WTC11 (cell line): Measurements from ENCODE around the gene VTI1A.

Experiments
- EMX1 ChIP-seq: fragments of 250-450 bp; sonication (Bioruptor Pico); IDR thresholded peaks from 2 replicates; pipeline ENCODE4 v1.8.0; 2021; ENCODE audit warnings: mild to moderate bottlenecking
- RORB ChIP-seq: fragments of 250-450 bp; sonication (Bioruptor Pico); IDR thresholded peaks from 2 replicates; pipeline ENCODE4 v1.9.0; 2021; ENCODE audit warnings: mild to moderate bottlenecking
- SMAD3 ChIP-seq: sonication (generic); formaldehyde crosslinking; IDR thresholded peaks from 2 replicates; pipeline ENCODE4 v1.8.0; 2022; ENCODE audit warnings: missing genetic modification reagents, mild to moderate bottlenecking, borderline replicate concordance
- SP1 ChIP-seq: sonication (generic); formaldehyde crosslinking; conservative IDR thresholded peaks from 2 replicates; pipeline ENCODE4 v1.8.1; 2022; ENCODE audit warnings: missing genetic modification reagents
- TF ChIP-seq, protein P1 (sequence below): sonication (generic); formaldehyde crosslinking; IDR thresholded peaks from 2 replicates; pipeline ENCODE4 v1.8.0; 2022; ENCODE audit warnings: missing genetic modification reagents
- TF ChIP-seq, protein P2 (sequence below): fragments of 200-600 bp; IDR thresholded peaks from 2 replicates; pipeline ENCODE4 v1.8.0; 2022; ENCODE audit warnings: antibody characterized with exemption
- TF ChIP-seq, protein P3 (sequence below): sonication (generic); formaldehyde crosslinking; conservative IDR thresholded peaks from 2 replicates; pipeline ENCODE4 v1.8.1; 2022; ENCODE audit warnings: mild to moderate bottlenecking, missing genetic modification reagents
- TF ChIP-seq, protein P4 (sequence below): sonication (generic); formaldehyde crosslinking; IDR thresholded peaks from 2 replicates; pipeline ENCODE4 v1.8.0; 2022; ENCODE audit warnings: mild to moderate bottlenecking, missing genetic modification reagents
- TF ChIP-seq, protein P5 (sequence below): sonication (generic); formaldehyde crosslinking; IDR thresholded peaks from 2 replicates; pipeline ENCODE4 v1.8.1; 2022; ENCODE audit warnings: mild to moderate bottlenecking, moderate library complexity, missing genetic modification reagents

DNA sequence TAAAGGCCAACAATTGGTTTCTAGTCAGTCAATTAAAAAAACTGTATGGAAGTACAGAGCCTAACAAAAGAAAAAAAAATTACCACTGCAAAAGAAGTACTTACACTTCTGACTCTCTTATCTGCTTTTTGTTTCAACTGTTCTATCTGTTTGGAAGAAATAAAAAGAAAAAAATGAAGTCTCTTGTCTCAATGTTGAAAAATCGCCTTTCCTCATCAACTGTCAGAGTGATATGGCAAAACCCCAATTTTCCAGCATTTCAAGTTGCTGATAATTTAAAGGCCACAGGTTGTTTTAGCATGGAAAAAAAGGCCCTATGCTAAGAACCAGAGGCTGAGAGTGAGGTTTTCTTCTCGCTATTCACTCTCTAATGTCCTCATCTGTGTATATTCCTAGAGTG lies 13.9 kb upstream of the VTI1A start:
- TF ChIP-seq, protein P1, sequence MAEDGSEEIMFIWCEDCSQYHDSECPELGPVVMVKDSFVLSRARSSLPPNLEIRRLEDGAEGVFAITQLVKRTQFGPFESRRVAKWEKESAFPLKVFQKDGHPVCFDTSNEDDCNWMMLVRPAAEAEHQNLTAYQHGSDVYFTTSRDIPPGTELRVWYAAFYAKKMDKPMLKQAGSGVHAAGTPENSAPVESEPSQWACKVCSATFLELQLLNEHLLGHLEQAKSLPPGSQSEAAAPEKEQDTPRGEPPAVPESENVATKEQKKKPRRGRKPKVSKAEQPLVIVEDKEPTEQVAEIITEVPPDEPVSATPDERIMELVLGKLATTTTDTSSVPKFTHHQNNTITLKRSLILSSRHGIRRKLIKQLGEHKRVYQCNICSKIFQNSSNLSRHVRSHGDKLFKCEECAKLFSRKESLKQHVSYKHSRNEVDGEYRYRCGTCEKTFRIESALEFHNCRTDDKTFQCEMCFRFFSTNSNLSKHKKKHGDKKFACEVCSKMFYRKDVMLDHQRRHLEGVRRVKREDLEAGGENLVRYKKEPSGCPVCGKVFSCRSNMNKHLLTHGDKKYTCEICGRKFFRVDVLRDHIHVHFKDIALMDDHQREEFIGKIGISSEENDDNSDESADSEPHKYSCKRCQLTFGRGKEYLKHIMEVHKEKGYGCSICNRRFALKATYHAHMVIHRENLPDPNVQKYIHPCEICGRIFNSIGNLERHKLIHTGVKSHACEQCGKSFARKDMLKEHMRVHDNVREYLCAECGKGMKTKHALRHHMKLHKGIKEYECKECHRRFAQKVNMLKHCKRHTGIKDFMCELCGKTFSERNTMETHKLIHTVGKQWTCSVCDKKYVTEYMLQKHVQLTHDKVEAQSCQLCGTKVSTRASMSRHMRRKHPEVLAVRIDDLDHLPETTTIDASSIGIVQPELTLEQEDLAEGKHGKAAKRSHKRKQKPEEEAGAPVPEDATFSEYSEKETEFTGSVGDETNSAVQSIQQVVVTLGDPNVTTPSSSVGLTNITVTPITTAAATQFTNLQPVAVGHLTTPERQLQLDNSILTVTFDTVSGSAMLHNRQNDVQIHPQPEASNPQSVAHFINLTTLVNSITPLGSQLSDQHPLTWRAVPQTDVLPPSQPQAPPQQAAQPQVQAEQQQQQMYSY (CRISPR knock-in tag): no peak
- TF ChIP-seq, protein P2, sequence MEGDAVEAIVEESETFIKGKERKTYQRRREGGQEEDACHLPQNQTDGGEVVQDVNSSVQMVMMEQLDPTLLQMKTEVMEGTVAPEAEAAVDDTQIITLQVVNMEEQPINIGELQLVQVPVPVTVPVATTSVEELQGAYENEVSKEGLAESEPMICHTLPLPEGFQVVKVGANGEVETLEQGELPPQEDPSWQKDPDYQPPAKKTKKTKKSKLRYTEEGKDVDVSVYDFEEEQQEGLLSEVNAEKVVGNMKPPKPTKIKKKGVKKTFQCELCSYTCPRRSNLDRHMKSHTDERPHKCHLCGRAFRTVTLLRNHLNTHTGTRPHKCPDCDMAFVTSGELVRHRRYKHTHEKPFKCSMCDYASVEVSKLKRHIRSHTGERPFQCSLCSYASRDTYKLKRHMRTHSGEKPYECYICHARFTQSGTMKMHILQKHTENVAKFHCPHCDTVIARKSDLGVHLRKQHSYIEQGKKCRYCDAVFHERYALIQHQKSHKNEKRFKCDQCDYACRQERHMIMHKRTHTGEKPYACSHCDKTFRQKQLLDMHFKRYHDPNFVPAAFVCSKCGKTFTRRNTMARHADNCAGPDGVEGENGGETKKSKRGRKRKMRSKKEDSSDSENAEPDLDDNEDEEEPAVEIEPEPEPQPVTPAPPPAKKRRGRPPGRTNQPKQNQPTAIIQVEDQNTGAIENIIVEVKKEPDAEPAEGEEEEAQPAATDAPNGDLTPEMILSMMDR: no peak
- TF ChIP-seq, protein P3, sequence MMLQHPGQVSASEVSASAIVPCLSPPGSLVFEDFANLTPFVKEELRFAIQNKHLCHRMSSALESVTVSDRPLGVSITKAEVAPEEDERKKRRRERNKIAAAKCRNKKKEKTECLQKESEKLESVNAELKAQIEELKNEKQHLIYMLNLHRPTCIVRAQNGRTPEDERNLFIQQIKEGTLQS: no peak
- TF ChIP-seq EMX1 (CRISPR knock-in tag): no peak
- TF ChIP-seq, protein P4, sequence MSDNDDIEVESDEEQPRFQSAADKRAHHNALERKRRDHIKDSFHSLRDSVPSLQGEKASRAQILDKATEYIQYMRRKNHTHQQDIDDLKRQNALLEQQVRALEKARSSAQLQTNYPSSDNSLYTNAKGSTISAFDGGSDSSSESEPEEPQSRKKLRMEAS (CRISPR knock-in tag): no peak
- TF ChIP-seq SP1: no peak
- TF ChIP-seq, protein P5, sequence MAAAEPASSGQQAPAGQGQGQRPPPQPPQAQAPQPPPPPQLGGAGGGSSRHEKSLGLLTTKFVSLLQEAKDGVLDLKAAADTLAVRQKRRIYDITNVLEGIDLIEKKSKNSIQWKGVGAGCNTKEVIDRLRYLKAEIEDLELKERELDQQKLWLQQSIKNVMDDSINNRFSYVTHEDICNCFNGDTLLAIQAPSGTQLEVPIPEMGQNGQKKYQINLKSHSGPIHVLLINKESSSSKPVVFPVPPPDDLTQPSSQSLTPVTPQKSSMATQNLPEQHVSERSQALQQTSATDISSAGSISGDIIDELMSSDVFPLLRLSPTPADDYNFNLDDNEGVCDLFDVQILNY (CRISPR knock-in tag): no peak
- no peak for TF ChIP-seq SMAD3
- no peak for TF ChIP-seq RORB (CRISPR knock-in tag)
